IMR-90 (cell line): ENCODE data around the gene ZNF527. TPM values are rescaled to one million over a fixed set of nuclear protein-coding genes. Genes with fewer than 3 reads are reported as not detected.

Experiments
- ATAC-seq: fragments of 200-7000 bp; cut with Tn5 transposase; 2 replicates; pipeline ENCODE4 v1.9.1; 2020; ENCODE audit warnings: low read depth, mild to moderate bottlenecking, moderate library complexity
- BruUV-seq: library from RNA; stranded (reverse); fragments of 400-500 nt; replicated peaks from 2 replicates; lab custom pipeline; 2021; lab: Mats Ljungman, UMichigan
- CTCF ChIA-PET: fragments of 300-600 bp; formaldehyde crosslinking; extraction: SDS; loops from one replicate; lab custom pipeline; 2021; ENCODE audit warnings: antibody characterized with exemption; lab: Yijun Ruan, JAX
- POLR2A ChIA-PET: fragments of 300-600 bp; sonication (Branson Sonifier 250); formaldehyde crosslinking; loops from one replicate; lab custom pipeline; 2022; ENCODE audit warnings: antibody characterized with exemption; ENCODE audit not compliant: unreplicated experiment; lab: Charles Lee
- DNase-seq: peaks from one replicate; pipeline ENCODE4 v3.0.0; 2013
- H2AFZ ChIP-seq: replicated peaks from 2 replicates; pipeline ENCODE3; 2013; ENCODE audit warnings: low read length, mild to moderate bottlenecking; ENCODE audit not compliant: poor library complexity
- H2AK5ac ChIP-seq: 2 replicates; pipeline ENCODE4 v1.6.1; 2013; ENCODE audit warnings: low read depth, low read length, inconsistent platforms
- H2AK9ac ChIP-seq: replicated peaks from 2 replicates; pipeline ENCODE3; 2013; ENCODE audit warnings: mild to moderate bottlenecking, low read depth, low read length, moderate library complexity; ENCODE audit not compliant: poor library complexity
- H2BK120ac ChIP-seq: 2 replicates; pipeline ENCODE4 v1.6.1; 2013; ENCODE audit warnings: low read depth, low read length, inconsistent platforms
- H2BK15ac ChIP-seq: 3 replicates; pipeline ENCODE4 v1.6.1; 2013; ENCODE audit warnings: low read depth, low read length, inconsistent platforms
- H2BK20ac ChIP-seq: 2 replicates; pipeline ENCODE4 v1.6.1; 2013; ENCODE audit warnings: low read depth, mild to moderate bottlenecking, inconsistent platforms, low read length, moderate library complexity
- H2BK5ac ChIP-seq: 2 replicates; pipeline ENCODE4 v1.6.1; 2013; ENCODE audit warnings: mild to moderate bottlenecking, low read depth, low read length, inconsistent platforms; ENCODE audit not compliant: poor library complexity, severe bottlenecking
- H3K14ac ChIP-seq: replicated peaks from 2 replicates; pipeline ENCODE4 v1.6.1; 2013; ENCODE audit warnings: low read depth, low read length, inconsistent platforms
- H3K18ac ChIP-seq: 2 replicates; pipeline ENCODE4 v1.6.1; 2013; ENCODE audit warnings: low read depth, low read length, control low read depth
- H3K23ac ChIP-seq: 2 replicates; pipeline ENCODE4 v1.6.1; 2013; ENCODE audit warnings: low read depth, low read length, inconsistent platforms
- H3K27ac ChIP-seq: 2 replicates; pipeline ENCODE4 v1.5.1; 2013; ENCODE audit warnings: mild to moderate bottlenecking, control low read depth, low read length; ENCODE audit not compliant: insufficient read depth
- H3K27me3 ChIP-seq: 2 replicates; pipeline ENCODE4 v1.6.1; 2013; ENCODE audit warnings: low read length; ENCODE audit not compliant: control insufficient read depth, insufficient read depth
- H3K36me3 ChIP-seq: 2 replicates; pipeline ENCODE4 v1.6.1; 2013; ENCODE audit warnings: low read length, mixed read lengths; ENCODE audit not compliant: control insufficient read depth, insufficient read depth
- H3K4ac ChIP-seq: 2 replicates; pipeline ENCODE4 v1.6.1; 2013; ENCODE audit warnings: low read depth, low read length, inconsistent platforms
- H3K4me1 ChIP-seq: 2 replicates; pipeline ENCODE4 v1.6.1; 2013; ENCODE audit warnings: low read length, mixed read lengths; ENCODE audit not compliant: control insufficient read depth, insufficient read depth
- H3K4me2 ChIP-seq: 2 replicates; pipeline ENCODE4 v1.6.1; 2013; ENCODE audit warnings: low read depth, mild to moderate bottlenecking, control low read depth, low read length, moderate library complexity
- H3K4me3 ChIP-seq: 2 replicates; pipeline ENCODE4 v1.5.1; 2013; ENCODE audit warnings: low read depth, mild to moderate bottlenecking, control low read depth, low read length, moderate library complexity; ENCODE audit not compliant: insufficient read depth
- H3K56ac ChIP-seq: 2 replicates; pipeline ENCODE4 v1.6.1; 2013; ENCODE audit warnings: low read length, inconsistent platforms; ENCODE audit not compliant: insufficient read depth; ENCODE audit errors: extremely low read depth
- H3K79me1 ChIP-seq, 2 experiments: 2 replicates each; pipeline ENCODE4 v1.6.1; 2013; ENCODE audit warnings: low read length in 2 of 2, inconsistent platforms in 1 of 2, low read depth in 1 of 2
- H3K9ac ChIP-seq: 2 replicates; pipeline ENCODE4 v1.6.1; 2013; ENCODE audit warnings: low read depth, low read length, control low read depth
- H3K9me1 ChIP-seq: 2 replicates; pipeline ENCODE4 v1.6.1; 2013; ENCODE audit warnings: low read length, inconsistent platforms; ENCODE audit not compliant: insufficient read depth
- H3K9me3 ChIP-seq: 2 replicates; pipeline ENCODE4 v1.6.1; 2013; ENCODE audit warnings: low read length; ENCODE audit not compliant: control insufficient read depth, insufficient read depth
- H4K20me1 ChIP-seq: 2 replicates; pipeline ENCODE4 v1.6.1; 2013; ENCODE audit warnings: low read length, inconsistent platforms; ENCODE audit not compliant: insufficient read depth
- H4K5ac ChIP-seq: 2 replicates; pipeline ENCODE4 v1.6.1; 2013; ENCODE audit warnings: mild to moderate bottlenecking, low read depth, low read length, control low read depth
- H4K8ac ChIP-seq, 2 experiments: 2 replicates each; pipeline ENCODE4 v1.6.1; 2013; ENCODE audit warnings: low read depth in 2 of 2, low read length in 2 of 2, control low read depth in 1 of 2, inconsistent platforms in 1 of 2
- H4K91ac ChIP-seq: 2 replicates; pipeline ENCODE4 v1.6.1; 2013; ENCODE audit warnings: low read depth, low read length, inconsistent platforms; ENCODE audit not compliant: insufficient read depth
- BHLHE40 ChIP-seq: fragments of 150-350 bp; IDR thresholded peaks from 2 replicates; pipeline ENCODE4 v1.6.1; 2016; ENCODE audit warnings: mild to moderate bottlenecking, low read depth, low read length
- CEBPB ChIP-seq: IDR thresholded peaks from 2 replicates; pipeline ENCODE4 v1.6.1; 2012; ENCODE audit warnings: low read depth, low read length, improper control_type of control experiment
- CHD1 ChIP-seq: IDR thresholded peaks from 2 replicates; pipeline ENCODE4 v1.6.1; 2012; ENCODE audit warnings: low read depth, low read length, improper control_type of control experiment
- CTCF ChIP-seq: conservative IDR thresholded peaks from 2 replicates; pipeline ENCODE4 v1.5.1; 2012; ENCODE audit warnings: mild to moderate bottlenecking, low read depth, low read length, improper control_type of control experiment
- ELK1 ChIP-seq: fragments of 150-350 bp; IDR thresholded peaks from 2 replicates; pipeline ENCODE4 v1.6.1; 2016; ENCODE audit warnings: low read depth, mild to moderate bottlenecking, low read length, moderate library complexity, borderline replicate concordance
- FOS ChIP-seq: fragments of 150-350 bp; IDR thresholded peaks from 2 replicates; pipeline ENCODE4 v1.6.1; 2016; ENCODE audit warnings: low read depth, low read length
- MAFK ChIP-seq: IDR thresholded peaks from 2 replicates; pipeline ENCODE4 v1.6.1; 2012; ENCODE audit warnings: low read depth, low read length, improper control_type of control experiment
- MAZ ChIP-seq: IDR thresholded peaks from 2 replicates; pipeline ENCODE4 v1.6.1; 2012; ENCODE audit warnings: low read depth, mild to moderate bottlenecking, low read length, improper control_type of control experiment, moderate library complexity, borderline replicate concordance
- MXI1 ChIP-seq: IDR thresholded peaks from 2 replicates; pipeline ENCODE4 v1.6.1; 2012; ENCODE audit warnings: low read depth, mild to moderate bottlenecking, low read length, moderate library complexity, borderline replicate concordance
- NFE2L2 ChIP-seq: fragments of 150-350 bp; IDR thresholded peaks from 2 replicates; pipeline ENCODE4 v1.6.1; 2016; ENCODE audit warnings: low read depth, mild to moderate bottlenecking, low read length
- POLR2A ChIP-seq: IDR thresholded peaks from 2 replicates; pipeline ENCODE4 v1.6.1; 2012; ENCODE audit warnings: mild to moderate bottlenecking, low read depth, low read length
- RAD21 ChIP-seq: IDR thresholded peaks from 2 replicates; pipeline ENCODE4 v1.6.1; 2012; ENCODE audit warnings: low read length, improper control_type of control experiment
- RCOR1 ChIP-seq: IDR thresholded peaks from 2 replicates; pipeline ENCODE4 v1.6.1; 2012; ENCODE audit warnings: mild to moderate bottlenecking, low read length, improper control_type of control experiment; ENCODE audit not compliant: insufficient replicate concordance
- RFX5 ChIP-seq: IDR thresholded peaks from 2 replicates; pipeline ENCODE4 v1.8.0; 2012; ENCODE audit warnings: low read depth, mild to moderate bottlenecking, low read length, moderate library complexity
- SMC3 ChIP-seq: fragments of 150-350 bp; IDR thresholded peaks from 2 replicates; pipeline ENCODE4 v1.6.1; 2016; ENCODE audit warnings: low read depth, mild to moderate bottlenecking, antibody characterized with exemption, low read length, moderate library complexity
- USF2 ChIP-seq: fragments of 150-350 bp; IDR thresholded peaks from 2 replicates; pipeline ENCODE4 v1.6.1; 2017; ENCODE audit warnings: mild to moderate bottlenecking, antibody characterized with exemption, low read length, low read depth
- WGBS, 2 experiments: methylation state at CpG; one replicate each; pipeline versions ENCODE4 v1.1.5 to v1.1.7; 2013; ENCODE audit warnings: missing lambda C conversion rate in 2 of 2; ENCODE audit not compliant: insufficient read length in 1 of 2; ENCODE audit errors: extremely low coverage in 2 of 2; 5-methylcytosine and 5-hydroxymethylcytosine counted together
- dilution Hi-C: fragments of 300-500 bp; cut with HindIII; formaldehyde crosslinking; loops from one replicate; pipeline ENCODE4 v1.14.3; 2018; ENCODE audit warnings: low sequenced_read_pairs; ENCODE audit not compliant: unreplicated experiment
- in situ Hi-C: fragments of 300-500 bp; cut with MboI; formaldehyde crosslinking; loops from 3 replicates; pipeline ENCODE4 v1.14.3; 2019; ENCODE audit warnings: low sequenced_read_pairs, inconsistent platforms, mixed read lengths
- intact Hi-C: fragments of 100-400 bp; cut with micrococcal nuclease; formaldehyde crosslinking; loops from 2 replicates; pipeline ENCODE4 v1.10.0; 2022
- polyA plus RNA-seq, 3 experiments: library from polyadenylated mRNA; depleted of rRNA; stranded (reverse); fragments of >200 nt; gene quantifications; 2 replicates each; pipeline ENCODE4 v1.2.3, GENCODE V29; 2012; ENCODE audit warnings: low replicate concordance in 1 of 3
- total RNA-seq: library from RNA; depleted of rRNA; stranded (reverse); fragments of >200 nt; gene quantifications from 2 replicates; pipeline ENCODE4 v1.2.3, GENCODE V29; 2012

ZNF527 gene
- total and polyA plus RNA-seq, 2 of the 4 experiments (the other 2 are of a cell fraction): 1.9 to 3.6 TPM

- CTCF ChIA-PET: no interaction called here
- dilution Hi-C loops (no loop called here), in situ Hi-C loops (no loop called here), intact Hi-C loops (no loop called here)
- no TSS peak for BruUV-seq
- no peak overlapping the region for H3K18ac ChIP-seq
- DNase-seq (no peak), ATAC-seq (no peak)
- H3K4ac ChIP-seq: no peak overlapping the region
- H3K56ac ChIP-seq: no peak overlapping the region
- H2AK5ac ChIP-seq: no peak overlapping the region
- no peak overlapping the region for H2BK120ac ChIP-seq
- no peak overlapping the region for H2BK5ac ChIP-seq
- POLR2A ChIA-PET: no interaction called here
- no peak overlapping the region for H3K9ac ChIP-seq
- H2BK15ac ChIP-seq: no peak overlapping the region
- H3K4me3 ChIP-seq: no peak overlapping the region
- H4K20me1 ChIP-seq: no peaks in the 10 kb centered on the region
- peaks cover 24% of the 10 kb centered on the region for H3K36me3 ChIP-seq
- H3K27me3 ChIP-seq: no peaks in the 10 kb centered on the region
- H3K9me3 ChIP-seq: peaks cover 55% of the 10 kb centered on the region
- H2BK20ac ChIP-seq: no peak overlapping the region
- no peaks in the 10 kb centered on the region for H3K79me1 ChIP-seq
- H2AFZ ChIP-seq: no peak overlapping the region
- no peaks in the 10 kb centered on the region for H3K4me1 ChIP-seq
- H3K14ac ChIP-seq: no peak overlapping the region
- WGBS, 2 experiments: 100% methylated on average over 1 of the region's 4 CpGs; no CpG with 5 or more reads in 1 of the 2 experiments
- no peak overlapping the region for H3K4me2 ChIP-seq
- H3K27ac ChIP-seq: no peak overlapping the region
- H4K5ac ChIP-seq: no peak overlapping the region
- no peak overlapping the region for H4K91ac ChIP-seq
- no peaks in the 10 kb centered on the region for H3K9me1 ChIP-seq
- H2AK9ac ChIP-seq: no peak overlapping the region
- TF ChIP-seq CHD1 (no peak), RFX5 (no peak), USF2 (no peak), BHLHE40 (no peak), RCOR1 (no peak), SMC3 (no peak), MXI1 (no peak), ELK1 (no peak), RAD21 (no peak), NFE2L2 (no peak), FOS (no peak), POLR2A (no peak), CEBPB (no peak), MAFK (no peak), CTCF (no peak), MAZ (no peak)
- H3K23ac ChIP-seq: no peak overlapping the region
- H4K8ac ChIP-seq: no peak overlapping the region
Measured at GRCh38 chr19:37389234-37389633, 18.3 kb downstream of the ZNF527 start.
